ENCODE data around the gene DRC1. TPM values are rescaled to one million over a fixed set of nuclear protein-coding genes. Genes with fewer than 3 reads are reported as not detected.

DRC1 gene
- polyA plus RNA-seq, 2 of the 4 experiments (the other 2 are of a cell fraction): 0.21 to 0.39 TPM

- no peaks in the 10 kb centered on the region for H3K9me3 ChIP-seq
- CTCF ChIA-PET: no interaction called here
- no peaks in the 10 kb centered on the region for H3K4me1 ChIP-seq
- no peak overlapping the region for H3K4me3 ChIP-seq
- TF ChIP-seq GATA3 (IDR thresholded peaks at IDR 0.05; ENCODE audit: borderline replicate concordance) (no peak), ZFP36 (IDR thresholded peaks at IDR 0.05; ENCODE audit: borderline replicate concordance, partially characterized antibody) (no peak), HOXA7 (CRISPR knock-in tag; IDR thresholded peaks at IDR 0.05) (no peak), NFE2L2 (conservative IDR thresholded peaks at IDR 0.05; ENCODE audit: low read length) (no peak), SREBF2 (IDR thresholded peaks at IDR 0.05) (no peak), CEBPB (IDR thresholded peaks at IDR 0.05) (no peak), RNF2 (IDR thresholded peaks at IDR 0.05; ENCODE audit: borderline replicate concordance, low read depth) (no peak), EHF (CRISPR knock-in tag; IDR thresholded peaks at IDR 0.05) (no peak), KDM1A (IDR thresholded peaks at IDR 0.05; ENCODE audit: low read depth) (no peak), POLR2A (IDR thresholded peaks at IDR 0.05; ENCODE audit: low read length) (no peak), HOXB5 (CRISPR knock-in tag; IDR thresholded peaks at IDR 0.05) (no peak), CHD2 (IDR thresholded peaks at IDR 0.05; ENCODE audit: low read length, partially characterized antibody) (no peak), RARB (CRISPR knock-in tag; IDR thresholded peaks at IDR 0.05) (no peak), ELK1 (IDR thresholded peaks at IDR 0.05; ENCODE audit: low read depth, low read length) (no peak), HOXB13 (CRISPR knock-in tag; IDR thresholded peaks at IDR 0.05; ENCODE audit: low read depth) (no peak), ZSCAN20 (CRISPR knock-in tag; IDR thresholded peaks at IDR 0.05) (no peak), MAX (IDR thresholded peaks at IDR 0.05) (no peak), TFCP2L1 (CRISPR knock-in tag; IDR thresholded peaks at IDR 0.05) (no peak), EHMT2 (IDR thresholded peaks at IDR 0.05; ENCODE audit: low read depth) (no peak)
- TF ChIP-seq, protein P1, sequence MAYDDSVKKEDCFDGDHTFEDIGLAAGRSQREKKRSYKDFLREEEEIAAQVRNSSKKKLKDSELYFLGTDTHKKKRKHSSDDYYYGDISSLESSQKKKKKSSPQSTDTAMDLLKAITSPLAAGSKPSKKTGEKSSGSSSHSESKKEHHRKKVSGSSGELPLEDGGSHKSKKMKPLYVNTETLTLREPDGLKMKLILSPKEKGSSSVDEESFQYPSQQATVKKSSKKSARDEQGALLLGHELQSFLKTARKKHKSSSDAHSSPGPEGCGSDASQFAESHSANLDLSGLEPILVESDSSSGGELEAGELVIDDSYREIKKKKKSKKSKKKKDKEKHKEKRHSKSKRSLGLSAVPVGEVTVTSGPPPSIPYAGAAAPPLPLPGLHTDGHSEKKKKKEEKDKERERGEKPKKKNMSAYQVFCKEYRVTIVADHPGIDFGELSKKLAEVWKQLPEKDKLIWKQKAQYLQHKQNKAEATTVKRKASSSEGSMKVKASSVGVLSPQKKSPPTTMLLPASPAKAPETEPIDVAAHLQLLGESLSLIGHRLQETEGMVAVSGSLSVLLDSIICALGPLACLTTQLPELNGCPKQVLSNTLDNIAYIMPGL (CRISPR knock-in tag; IDR thresholded peaks at IDR 0.05; ENCODE audit: borderline replicate concordance): no peak
- DNase-seq (ENCODE audit: low read depth in 1 of 2, low spot score in 1 of 2): no peak
- POLR2A ChIA-PET: no interaction called here
- no peak for FAIRE-seq
- H3K4me2 ChIP-seq: no peak overlapping the region
- no peak overlapping the region for H3K27ac ChIP-seq
- WGBS (ENCODE audit: missing lambda C conversion rate): 90% methylated on average over 2 of the region's 2 CpGs
- no peak for ATAC-seq
Observed at GRCh38 chr2:26380281-26380680, 21.4 kb upstream of the DRC1 start.

DNA sequence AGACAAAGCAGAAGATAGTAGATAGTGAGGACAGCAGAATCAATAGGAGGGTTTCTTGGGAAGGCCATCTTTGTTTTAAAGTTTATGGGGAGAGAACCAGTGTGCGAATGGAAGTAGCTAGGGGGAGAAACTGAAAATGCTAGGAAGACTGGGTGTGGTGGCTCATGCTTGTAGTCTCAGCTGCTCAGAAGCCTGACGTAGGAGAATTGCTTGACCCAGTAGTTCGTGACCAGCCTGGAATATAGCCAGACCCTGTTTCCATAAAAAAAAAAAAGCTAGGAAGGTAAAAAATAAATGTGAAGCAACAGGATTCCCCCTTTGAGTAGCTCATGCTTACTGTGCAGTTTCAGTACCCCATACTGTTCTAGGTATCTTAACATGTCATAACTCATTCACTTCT lies 19.2 kb upstream of the DRC1 start:
- H3K4me3 ChIP-seq: no peak overlapping the region
- POLR2A ChIA-PET: no interaction called here
- FAIRE-seq (no peak), ATAC-seq (no peak), DNase-seq (ENCODE audit: low read depth in 1 of 2, low spot score in 1 of 2) (no peak)
- H3K9me3 ChIP-seq: no peaks in the 10 kb centered on the region
- H3K4me2 ChIP-seq: no peak overlapping the region
- H3K27ac ChIP-seq: no peak overlapping the region
- CTCF ChIA-PET: interaction anchor here (0.6 to 1.2 kb wide), 6 partner anchors 9 to 1217 kb away, joined by 3 to 4 read pairs (median 4); no protein-coding TSS in a partner anchor
- H3K4me1 ChIP-seq: no peaks in the 10 kb centered on the region
- WGBS (ENCODE audit: missing lambda C conversion rate): 88% methylated on average over 3 of the region's 3 CpGs
- no peak for TF ChIP-seq CHD4 (IDR thresholded peaks at IDR 0.05; ENCODE audit: borderline replicate concordance)
- TF ChIP-seq ZC3H11A (IDR thresholded peaks at IDR 0.05): no peak
- TF ChIP-seq HOXA7 (CRISPR knock-in tag; IDR thresholded peaks at IDR 0.05): no peak
- no peak for TF ChIP-seq GATA3 (IDR thresholded peaks at IDR 0.05; ENCODE audit: borderline replicate concordance)
- no peak for TF ChIP-seq ZSCAN20 (CRISPR knock-in tag; IDR thresholded peaks at IDR 0.05)
- no peak for TF ChIP-seq PBX3 (IDR thresholded peaks at IDR 0.05)
- TF ChIP-seq SMC3 (IDR thresholded peaks at IDR 0.05): no peak
- no peak for TF ChIP-seq NPAS2 (CRISPR knock-in tag; IDR thresholded peaks at IDR 0.05; ENCODE audit: borderline replicate concordance)
- no peak for TF ChIP-seq EHMT2 (IDR thresholded peaks at IDR 0.05; ENCODE audit: low read depth)
- TF ChIP-seq EP300 (IDR thresholded peaks at IDR 0.05): no peak
- no peak for TF ChIP-seq FOXS1 (CRISPR knock-in tag; IDR thresholded peaks at IDR 0.05)
- TF ChIP-seq HOXB5 (CRISPR knock-in tag; IDR thresholded peaks at IDR 0.05): no peak
- TF ChIP-seq PHF8 (IDR thresholded peaks at IDR 0.05; ENCODE audit: borderline replicate concordance, low read depth): no peak
- no peak for TF ChIP-seq POLR2A (IDR thresholded peaks at IDR 0.05; ENCODE audit: low read length)
- no peak for TF ChIP-seq KDM1A (IDR thresholded peaks at IDR 0.05; ENCODE audit: low read depth)
- TF ChIP-seq ESRRA (IDR thresholded peaks at IDR 0.05; ENCODE audit: borderline replicate concordance, low read length): no peak
- no peak for TF ChIP-seq TFCP2L1 (CRISPR knock-in tag; IDR thresholded peaks at IDR 0.05)
